GM12878 (cell line): ENCODE data around the gene DGKQ.

ENCODE experiments used
- CHD1 ChIP-seq: IDR thresholded peaks from 2 replicates; pipeline ENCODE4 v1.6.1; 2012; ENCODE audit warnings: low read depth, low read length, improper control_type of control experiment
- CHD4 ChIP-seq: fragments of 200-600 bp; sonication (generic); IDR thresholded peaks from 2 replicates; pipeline ENCODE4 v1.6.1; 2016; ENCODE audit warnings: mild to moderate bottlenecking
- E2F4 ChIP-seq: IDR thresholded peaks from 2 replicates; pipeline ENCODE4 v1.6.1; 2012; ENCODE audit warnings: low read depth, low read length, improper control_type of control experiment
- JUND ChIP-seq: IDR thresholded peaks from 2 replicates; pipeline ENCODE4 v1.6.1; 2012; ENCODE audit warnings: low read depth, mild to moderate bottlenecking, low read length, improper control_type of control experiment, moderate library complexity
- NR2C2 ChIP-seq: IDR thresholded peaks from 2 replicates; pipeline ENCODE4 v1.6.1; 2011; ENCODE audit warnings: borderline replicate concordance, low read depth; ENCODE audit not compliant: control insufficient read depth, insufficient read length
- POLR2A ChIP-seq: IDR thresholded peaks from 2 replicates; pipeline ENCODE4 v1.6.1; 2011; ENCODE audit warnings: low read depth, mild to moderate bottlenecking, low read length
- SMAD1 ChIP-seq: fragments of 450-650 bp; IDR thresholded peaks from 2 replicates; pipeline ENCODE4 v1.6.1; 2018; ENCODE audit warnings: mild to moderate bottlenecking, low read depth; ENCODE audit not compliant: partially characterized antibody
- USF2 ChIP-seq: IDR thresholded peaks from 2 replicates; pipeline ENCODE4 v1.6.1; 2011; ENCODE audit warnings: low read depth, low read length, improper control_type of control experiment, borderline replicate concordance
- ZNF274 ChIP-seq: IDR thresholded peaks from one replicate; pipeline ENCODE4 v1.8.0; 2011; ENCODE audit not compliant: insufficient read length, insufficient read depth

- TF ChIP-seq POLR2A (no peak), JUND (no peak), CHD4 (no peak), E2F4 (no peak), CHD1 (no peak), SMAD1 (no peak), NR2C2 (no peak), ZNF274 (no peak), USF2 (no peak)
Measured at GRCh38 chr4:915595-915994, 57.8 kb downstream of the DGKQ start.
